Right cardiac atrium (tissue), 5 donors: ENCODE data around the gene GLB1L. TPM values are rescaled to one million over a fixed set of nuclear protein-coding genes. Genes with fewer than 3 reads are reported as not detected.
"Not testable (repeated sequence)": the region's sequence is repeated elsewhere in the genome, so short reads cannot be mapped to it uniquely, and the experiment has no call there.

Experiments used
- ATAC-seq, 2 donors: fragments of 200-7000 bp; cut with Tn5 transposase; one replicate each; pipeline versions ENCODE4 v1.8.0 to v1.9.1; 2020; ENCODE audit warnings: moderate library complexity in 2 of 2, mild to moderate bottlenecking in 1 of 2
- DNase-seq, 3 donors: peaks; one replicate each; pipeline ENCODE4 v3.0.0-alpha.2; 2020
- H3K27ac ChIP-seq: one replicate; pipeline ENCODE4 v1.5.1; 2013; ENCODE audit warnings: mild to moderate bottlenecking, low read length, control low read depth, moderate library complexity
- H3K27me3 ChIP-seq: one replicate; pipeline ENCODE4 v1.6.1; 2013; ENCODE audit not compliant: control insufficient read depth, insufficient read depth
- H3K4me1 ChIP-seq: one replicate; pipeline ENCODE4 v1.6.1; 2013; ENCODE audit warnings: low read length; ENCODE audit not compliant: control insufficient read depth, insufficient read depth
- H3K4me3 ChIP-seq: one replicate; pipeline ENCODE4 v1.5.1; 2013; ENCODE audit warnings: low read length, control low read depth
- H3K9me3 ChIP-seq: one replicate; pipeline ENCODE4 v1.6.1; 2013; ENCODE audit warnings: low read length; ENCODE audit not compliant: control insufficient read depth
- WGBS: extraction: QIAGEN DNeasy Blood & Tissue Kit; methylation state at CpG from one replicate; pipeline ENCODE4 v1.1.7; 2013; 5-methylcytosine and 5-hydroxymethylcytosine counted together
- intact Hi-C, 4 donors: fragments of 100-400 bp; cut with DNase I; formaldehyde crosslinking; loops; one replicate each; pipeline versions ENCODE4 v1.11.0 to v1.14.0; 2022 to 2023
- microRNA-seq, 2 donors: library from miRNA; unstranded; fragments of <30 nt; microRNA quantifications; one replicate each; pipeline ENCODE4 v1.2.0, GENCODE V29; 2020 to 2021
- polyA plus RNA-seq: library from polyadenylated mRNA; stranded (reverse); fragments of 200-250 nt; gene quantifications from one replicate; pipeline ENCODE4 v1.2.3, GENCODE V29; 2013
- total RNA-seq, 4 donors: library from RNA; stranded (reverse); fragmentation: NEBNext Ultra II Directional; extraction: Animal tissue kit (Norgen Biotek cat#: 25700); gene quantifications; one replicate each; pipeline ENCODE4 v1.2.1, GENCODE V29; 2021
- donor health status: healthy with polysubstance abuse.
- donor health status: DM: no; HTN: yes; CAD: no.
- donor health status: DM: no; HTN: no; CAD: no.
- donor health status: DM: no; HTN: yes; CAD: no; lungs with severe emphysema.
- donor health status: DM: yes; HTN: yes; CAD: no.

Gene GLB1L
- total and polyA plus RNA-seq, 5 donors: 2.7 to 3.8 (median 3.1) TPM

GRCh38 chr2:219204425-219205164, 40.6 kb downstream of the GLB1L start:
- 91% methylated on average over 7 of the region's 7 CpGs for WGBS
- no peaks in the 10 kb centered on the region for H3K9me3 ChIP-seq
- DNase-seq (no peak), ATAC-seq (no peak)
- H3K4me1 ChIP-seq: peaks cover 10% of the 10 kb centered on the region
- no peak overlapping the region for H3K4me3 ChIP-seq
- no peak overlapping the region for H3K27ac ChIP-seq
- H3K27me3 ChIP-seq: no peaks in the 10 kb centered on the region
- intact Hi-C loops: loop anchor here in 1 of 4 donors (5.0 kb wide), 1 partner anchor 32 kb away; the partner anchor contains the start of gene SLC23A3

- H3K27ac ChIP-seq, intact Hi-C loops, H3K9me3 ChIP-seq, ATAC-seq, H3K4me3 ChIP-seq, H3K4me1 ChIP-seq, H3K27me3 ChIP-seq: not testable (repeated sequence)
- peak in 1 of 3 donors; percentile 44 for DNase-seq
- 93% methylated on average over 20 of the region's 21 CpGs for WGBS
These were observed 43.9 kb downstream of the GLB1L start for GRCh38 chr2:219201331-219201730.

- H3K4me1 ChIP-seq, H3K27ac ChIP-seq, ATAC-seq, intact Hi-C loops, H3K4me3 ChIP-seq, H3K9me3 ChIP-seq, H3K27me3 ChIP-seq: not testable (repeated sequence)
- peak in 1 of 3 donors; percentile 22 for DNase-seq
- WGBS: 80% methylated on average over 25 of the region's 26 CpGs
These were observed 44.5 kb downstream of the GLB1L start for GRCh38 chr2:219200502-219201326.

- no peak for ATAC-seq
- DNase-seq: peak in 1 of 3 donors; percentile 10
- H3K9me3 ChIP-seq: no peaks in the 10 kb centered on the region
- no peak overlapping the region for H3K27ac ChIP-seq
- intact Hi-C loops: no loop called here
- H3K4me1 ChIP-seq: no peaks in the 10 kb centered on the region
- H3K27me3 ChIP-seq: no peaks in the 10 kb centered on the region
- WGBS: 81% methylated on average over 12 of the region's 12 CpGs
- H3K4me3 ChIP-seq: no peak overlapping the region
These were observed 45.6 kb downstream of the GLB1L start for GRCh38 chr2:219199470-219200211.

- DNase-seq: no peak
- H3K9me3 ChIP-seq: no peaks in the 10 kb centered on the region
- no peaks in the 10 kb centered on the region for H3K4me1 ChIP-seq
- intact Hi-C loops: no loop called here
- no peak overlapping the region for H3K27ac ChIP-seq
- H3K4me3 ChIP-seq: no peak overlapping the region
- 80% methylated on average over 5 of the region's 5 CpGs for WGBS
- ATAC-seq: no peak
- H3K27me3 ChIP-seq: no peaks in the 10 kb centered on the region
These were observed 46.3 kb downstream of the GLB1L start for GRCh38 chr2:219198974-219199373.

GRCh38 chr2:219197388-219197787, 47.9 kb downstream of the GLB1L start:
- Histone ChIP-seq H3K9me3 (no peaks in the 10 kb centered on the region), H3K27me3 (no peaks in the 10 kb centered on the region), H3K4me1 (no peaks in the 10 kb centered on the region), H3K4me3 (no peak overlapping the region), H3K27ac (no peak overlapping the region)
- 100% methylated on average over 1 of the region's 1 CpG for WGBS
- DNase-seq: no peak
- intact Hi-C loops: no loop called here
- no peak for ATAC-seq

GRCh38 chr2:219186754-219187456, 58.3 kb downstream of the GLB1L start:
- Histone ChIP-seq H3K27ac (no peak overlapping the region), H3K9me3 (no peaks in the 10 kb centered on the region), H3K27me3 (no peaks in the 10 kb centered on the region), H3K4me1 (no peaks in the 10 kb centered on the region), H3K4me3 (no peak overlapping the region)
- no peak for DNase-seq
- no peak for ATAC-seq
- WGBS: 85% methylated on average over 7 of the region's 7 CpGs
- intact Hi-C loops: no loop called here

Small RNA genes lying within 50 kb of the gene (microRNA-seq; reads per million reads assigned to microRNA genes)
- 0.42 to 0.54 reads per million in 2 donors for gene MIR153-1

Other genes starting within 250 kb of the GLB1L start
- gene CFAP65, start 203.9 kb downstream of the GLB1L start, total RNA-seq: not detected
- not detected for gene CFAP65, start 203.9 kb downstream of the GLB1L start, polyA plus RNA-seq
- gene IHH, start 184.5 kb downstream of the GLB1L start, total RNA-seq: not detected
- 0.05 TPM for gene IHH, start 184.5 kb downstream of the GLB1L start, polyA plus RNA-seq
- 1 to 10 TPM; 5.4 to 9.4 (median 9.2) TPM for gene NHEJ1, start 84.6 kb downstream of the GLB1L start, total RNA-seq
- 5.6 TPM for gene NHEJ1, start 84.6 kb downstream of the GLB1L start, polyA plus RNA-seq
- gene SLC23A3, start 75.4 kb downstream of the GLB1L start, total RNA-seq: under 1 TPM; 0.56 to 0.95 (median 0.57) TPM
- gene SLC23A3, start 75.4 kb downstream of the GLB1L start, polyA plus RNA-seq: 0.59 TPM
- gene CNPPD1, start 68.5 kb downstream of the GLB1L start, total RNA-seq: 10 to 100 TPM; 40.0 to 53.1 (median 48.5) TPM
- gene CNPPD1, start 68.5 kb downstream of the GLB1L start, polyA plus RNA-seq: 41.8 TPM
- 10 to 100 TPM; 35.2 to 47.3 (median 40.2) TPM for gene RETREG2, start 67.2 kb downstream of the GLB1L start, total RNA-seq
- 22.0 TPM for gene RETREG2, start 67.2 kb downstream of the GLB1L start, polyA plus RNA-seq
- 10 to 100 TPM; 21.8 to 28.9 (median 22.8) TPM for gene ZFAND2B, start 38.7 kb downstream of the GLB1L start, total RNA-seq
- 23.9 TPM for gene ZFAND2B, start 38.7 kb downstream of the GLB1L start, polyA plus RNA-seq
- 10 to 100 TPM; 19.4 to 30.5 (median 23.5) TPM for gene ABCB6, start 26.5 kb downstream of the GLB1L start, total RNA-seq
- 23.4 TPM for gene ABCB6, start 26.5 kb downstream of the GLB1L start, polyA plus RNA-seq
- 10 to 100 TPM; 69.2 to 78.5 (median 77.3) TPM for gene ATG9A, start 15.8 kb downstream of the GLB1L start, total RNA-seq
- 43.1 TPM for gene ATG9A, start 15.8 kb downstream of the GLB1L start, polyA plus RNA-seq
- 10 to 100 TPM; 14.9 to 32.0 (median 27.2) TPM for gene ANKZF1, start 15.6 kb downstream of the GLB1L start, total RNA-seq
- 20.1 TPM for gene ANKZF1, start 15.6 kb downstream of the GLB1L start, polyA plus RNA-seq
- 10 to 100 TPM; 17.5 to 19.7 (median 19.3) TPM for gene STK16, start within 50 bp of the GLB1L start, total RNA-seq
- gene STK16, start within 50 bp of the GLB1L start, polyA plus RNA-seq: 22.2 TPM
- gene TUBA4B, start 7.8 kb upstream of the GLB1L start, total RNA-seq: not detected
- not detected for gene TUBA4B, start 7.8 kb upstream of the GLB1L start, polyA plus RNA-seq
- 10 to 100 TPM; 27.6 to 88.6 (median 64.3) TPM for gene TUBA4A, start 8.5 kb upstream of the GLB1L start, total RNA-seq
- 131 TPM for gene TUBA4A, start 8.5 kb upstream of the GLB1L start, polyA plus RNA-seq
- gene DNAJB2, start 33.9 kb upstream of the GLB1L start, total RNA-seq: 10 to 100 TPM; 43.9 to 78.7 (median 65.8) TPM
- gene DNAJB2, start 33.9 kb upstream of the GLB1L start, polyA plus RNA-seq: 57.5 TPM
- under 1 TPM in 1 of 4 donors, not detected in 3; 0.25 TPM for gene PTPRN, start 64.0 kb upstream of the GLB1L start, total RNA-seq
- gene PTPRN, start 64.0 kb upstream of the GLB1L start, polyA plus RNA-seq: 0.41 TPM
- not detected for gene RESP18, start 87.3 kb upstream of the GLB1L start, total RNA-seq
- gene RESP18, start 87.3 kb upstream of the GLB1L start, polyA plus RNA-seq: not detected
- gene DNPEP, start 142.5 kb upstream of the GLB1L start, total RNA-seq: 10 to 100 TPM; 42.2 to 58.8 (median 56.2) TPM
- 50.0 TPM for gene DNPEP, start 142.5 kb upstream of the GLB1L start, polyA plus RNA-seq
- gene DES, start 172.9 kb upstream of the GLB1L start, total RNA-seq: over 10,000 TPM in 1 of 4 donors, 1,000 to 10,000 TPM in 3; 6,970 to 10,932 (median 7,338) TPM
- gene DES, start 172.9 kb upstream of the GLB1L start, polyA plus RNA-seq: 9,146 TPM
- gene SPEG, start 189.4 kb upstream of the GLB1L start, total RNA-seq: 100 to 1,000 TPM; 122 to 176 (median 159) TPM
- gene SPEG, start 189.4 kb upstream of the GLB1L start, polyA plus RNA-seq: 85.5 TPM